ENCODE measurements around the gene TLL2. TPM values are rescaled to one million over a fixed set of nuclear protein-coding genes. Genes with fewer than 3 reads are reported as not detected.

Gene TLL2
- total RNA-seq, 2 donors from 2014 or later = 0.24 to 0.96 TPM

DNA sequence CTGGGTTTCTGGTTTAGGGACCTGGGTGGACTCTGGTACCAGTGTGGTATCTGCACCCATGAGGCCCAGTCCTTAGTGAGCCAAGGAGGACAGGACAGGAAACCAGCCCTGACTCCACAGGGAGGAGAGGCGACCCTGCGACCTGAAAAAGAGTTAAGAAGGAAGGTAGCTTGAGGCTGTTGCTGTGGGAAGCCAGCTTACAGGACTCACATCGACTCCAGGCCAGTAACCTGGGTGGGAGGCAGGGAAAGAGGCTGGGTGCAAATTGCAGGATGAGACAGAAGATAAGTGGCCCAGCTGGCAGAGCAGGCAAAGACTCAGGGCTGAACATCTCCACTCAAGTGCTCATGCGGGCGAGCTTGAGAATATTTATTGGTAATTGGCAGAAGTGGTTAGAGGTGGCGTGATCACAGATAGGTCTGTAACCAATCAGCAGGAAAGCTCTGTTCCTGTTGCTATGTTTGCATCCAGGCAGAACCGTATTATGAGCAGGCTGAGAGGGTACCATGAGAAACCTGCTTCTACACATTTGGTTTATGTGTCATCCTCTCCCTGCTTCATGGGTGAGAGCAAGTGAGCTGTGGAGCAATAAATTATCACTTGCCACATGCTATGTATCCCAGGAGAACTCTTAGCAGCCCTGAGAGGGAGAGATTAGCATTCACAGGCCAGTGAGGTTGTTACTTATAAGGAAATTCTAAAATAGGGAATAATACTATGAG lies 11.0 kb downstream of the TLL2 start:
- H3K27ac ChIP-seq = no peak overlapping the region
- no peak for DNase-seq (ENCODE audit: low spot score)
- no peaks in the 10 kb centered on the region for H3K4me1 ChIP-seq
- no peaks in the 10 kb centered on the region for H3K9me3 ChIP-seq
- no peak overlapping the region for H3K4me3 ChIP-seq
- H3K36me3 ChIP-seq = no peaks in the 10 kb centered on the region
- no peaks in the 10 kb centered on the region for H3K27me3 ChIP-seq
- TF ChIP-seq, protein P1, sequence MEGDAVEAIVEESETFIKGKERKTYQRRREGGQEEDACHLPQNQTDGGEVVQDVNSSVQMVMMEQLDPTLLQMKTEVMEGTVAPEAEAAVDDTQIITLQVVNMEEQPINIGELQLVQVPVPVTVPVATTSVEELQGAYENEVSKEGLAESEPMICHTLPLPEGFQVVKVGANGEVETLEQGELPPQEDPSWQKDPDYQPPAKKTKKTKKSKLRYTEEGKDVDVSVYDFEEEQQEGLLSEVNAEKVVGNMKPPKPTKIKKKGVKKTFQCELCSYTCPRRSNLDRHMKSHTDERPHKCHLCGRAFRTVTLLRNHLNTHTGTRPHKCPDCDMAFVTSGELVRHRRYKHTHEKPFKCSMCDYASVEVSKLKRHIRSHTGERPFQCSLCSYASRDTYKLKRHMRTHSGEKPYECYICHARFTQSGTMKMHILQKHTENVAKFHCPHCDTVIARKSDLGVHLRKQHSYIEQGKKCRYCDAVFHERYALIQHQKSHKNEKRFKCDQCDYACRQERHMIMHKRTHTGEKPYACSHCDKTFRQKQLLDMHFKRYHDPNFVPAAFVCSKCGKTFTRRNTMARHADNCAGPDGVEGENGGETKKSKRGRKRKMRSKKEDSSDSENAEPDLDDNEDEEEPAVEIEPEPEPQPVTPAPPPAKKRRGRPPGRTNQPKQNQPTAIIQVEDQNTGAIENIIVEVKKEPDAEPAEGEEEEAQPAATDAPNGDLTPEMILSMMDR (IDR thresholded peaks at IDR 0.05) = no peak

DNA sequence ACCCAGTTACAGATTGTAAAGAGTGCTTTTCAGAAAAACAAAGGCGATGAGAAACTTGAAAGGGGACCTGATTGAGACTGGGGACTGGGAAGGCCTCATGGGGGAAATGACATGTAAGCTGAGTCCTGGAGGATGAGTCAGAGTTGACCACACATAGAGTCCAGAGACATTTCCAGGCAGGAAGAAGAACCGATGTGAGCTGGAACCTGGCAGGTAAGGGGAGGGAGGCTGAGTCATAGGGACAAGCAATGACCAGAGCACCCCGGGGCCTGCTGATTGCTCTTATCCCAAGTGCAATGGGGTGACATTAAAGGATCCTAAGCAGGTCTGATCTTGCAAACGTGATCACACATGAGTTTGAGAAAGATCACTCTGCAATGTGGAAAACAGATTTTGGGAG lies 11.7 kb downstream of the TLL2 start:
- TF ChIP-seq, protein P1 (IDR thresholded peaks at IDR 0.05) = no peak
- H3K4me1 ChIP-seq = no peaks in the 10 kb centered on the region
- no peak overlapping the region for H3K27ac ChIP-seq
- no peak for DNase-seq (ENCODE audit: low spot score)
- H3K9me3 ChIP-seq = no peaks in the 10 kb centered on the region
- no peaks in the 10 kb centered on the region for H3K36me3 ChIP-seq
- H3K27me3 ChIP-seq = no peaks in the 10 kb centered on the region
- H3K4me3 ChIP-seq = no peak overlapping the region

DNA sequence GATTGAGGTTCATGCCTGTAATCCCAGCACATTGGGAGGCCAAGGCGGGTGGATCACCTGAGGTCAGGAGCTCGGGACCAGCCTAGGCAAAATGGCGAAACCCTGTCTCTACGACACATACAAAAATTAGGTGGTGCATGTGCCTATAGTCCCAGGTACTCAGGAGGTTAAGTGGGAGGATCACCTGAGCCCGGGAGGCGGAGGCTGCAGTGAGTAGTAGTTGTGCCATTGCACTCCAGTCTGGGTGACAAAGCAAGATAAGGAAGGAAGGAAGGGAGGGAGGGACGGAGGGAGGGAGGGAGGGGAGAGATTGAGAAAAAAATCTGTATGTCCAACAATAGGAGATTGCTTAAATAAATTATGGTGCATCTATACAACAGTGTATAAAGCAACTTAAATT lies 13.2 kb downstream of the TLL2 start:
- DNase-seq (ENCODE audit: low spot score) = no peak
- Histone ChIP-seq H3K36me3 (no peaks in the 10 kb centered on the region), H3K4me3 (no peak overlapping the region), H3K27me3 (no peaks in the 10 kb centered on the region), H3K27ac (no peak overlapping the region), H3K4me1 (no peaks in the 10 kb centered on the region), H3K9me3 (no peaks in the 10 kb centered on the region)
- TF ChIP-seq, protein P1 (IDR thresholded peaks at IDR 0.05) = no peak

- Histone ChIP-seq H3K4me3 (no peak overlapping the region), H3K4me1 (no peaks in the 10 kb centered on the region), H3K9me3 (no peaks in the 10 kb centered on the region), H3K27me3 (no peaks in the 10 kb centered on the region), H3K27ac (no peak overlapping the region), H3K36me3 (no peaks in the 10 kb centered on the region)
- no peak for DNase-seq (ENCODE audit: low spot score)
- TF ChIP-seq, protein P1 (IDR thresholded peaks at IDR 0.05) = no peak
These were observed 13.7 kb downstream of the TLL2 start for GRCh38 chr10:96500050-96500449.

- no peaks in the 10 kb centered on the region for H3K36me3 ChIP-seq
- TF ChIP-seq, protein P1 (IDR thresholded peaks at IDR 0.05) = no peak
- H3K4me3 ChIP-seq = no peak overlapping the region
- H3K4me1 ChIP-seq = no peaks in the 10 kb centered on the region
- no peak overlapping the region for H3K27ac ChIP-seq
- no peaks in the 10 kb centered on the region for H3K9me3 ChIP-seq
- DNase-seq (ENCODE audit: low spot score) = peak; percentile 32
- H3K27me3 ChIP-seq = no peaks in the 10 kb centered on the region
These were observed 16.3 kb downstream of the TLL2 start for GRCh38 chr10:96497391-96497790.
